NCI-H1105 (cell line): ENCODE results near the gene KRTAP4-11.
"Not testable (repeated sequence)": the region's sequence is repeated elsewhere in the genome, so short reads cannot be mapped to it uniquely, and the experiment has no call there.

Experiments
- DNase-seq: peaks from one replicate; lab custom pipeline; 2025; lab: John Stamatoyannopoulos, UW

Gene KRTAP4-11

DNA sequence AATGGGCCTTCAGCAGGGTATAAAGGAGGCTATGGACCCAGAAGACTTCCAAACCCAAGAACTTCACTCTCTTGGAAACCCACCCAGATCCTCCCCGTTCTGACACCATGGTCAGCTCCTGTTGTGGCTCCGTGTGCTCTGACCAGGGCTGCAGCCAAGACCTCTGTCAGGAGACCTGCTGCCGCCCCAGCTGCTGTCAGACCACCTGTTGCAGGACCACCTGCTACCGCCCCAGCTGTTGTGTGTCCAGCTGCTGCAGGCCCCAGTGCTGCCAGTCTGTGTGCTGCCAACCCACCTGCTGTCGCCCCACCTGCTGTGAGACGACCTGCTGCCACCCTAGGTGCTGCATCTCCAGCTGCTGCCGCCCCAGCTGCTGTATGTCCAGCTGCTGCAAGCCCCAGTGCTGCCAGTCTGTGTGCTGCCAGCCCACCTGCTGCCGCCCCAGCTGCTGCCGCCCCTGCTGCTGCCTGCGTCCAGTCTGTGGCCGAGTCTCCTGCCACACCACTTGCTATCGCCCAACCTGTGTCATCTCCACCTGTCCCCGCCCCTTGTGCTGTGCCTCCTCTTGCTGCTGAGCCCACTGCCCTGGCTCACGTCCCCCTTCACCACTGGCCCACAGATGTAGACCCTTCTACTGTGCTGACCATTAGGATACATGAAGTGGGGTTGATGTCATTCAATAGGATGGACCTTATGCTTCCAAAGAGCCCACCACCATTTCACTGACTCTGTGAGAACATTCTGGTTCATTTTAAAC is 33.9 kb downstream of the KRTAP4-11 start, which contains the start of gene KRTAP4-7:
KRTAP4-7 (plus strand) TSS at position 51 of the 757 bp plus-strand sequence; CDS start at position 108, 57 bp downstream.
- DNase-seq, result not testable (repeated sequence)

DNA sequence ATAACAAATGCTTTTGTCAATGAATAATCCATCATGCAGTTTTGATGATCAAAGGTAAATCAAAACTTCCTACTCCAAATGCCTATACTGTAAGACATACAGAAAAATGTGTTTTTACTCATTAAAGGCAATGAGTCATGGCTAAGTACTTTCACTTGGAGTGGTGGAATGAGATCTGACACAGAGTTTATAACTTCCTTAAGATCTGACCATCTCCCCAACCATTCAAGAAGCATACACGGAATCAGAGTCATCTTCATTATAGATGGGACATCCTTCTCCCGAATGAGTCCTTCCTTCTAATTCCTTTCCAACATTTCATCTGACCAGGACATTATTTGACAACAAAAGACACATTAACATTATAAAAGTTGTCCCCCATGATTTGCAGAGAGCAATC is 34.7 kb downstream of the KRTAP4-11 start:
- DNase-seq, result not testable (repeated sequence)

DNA sequence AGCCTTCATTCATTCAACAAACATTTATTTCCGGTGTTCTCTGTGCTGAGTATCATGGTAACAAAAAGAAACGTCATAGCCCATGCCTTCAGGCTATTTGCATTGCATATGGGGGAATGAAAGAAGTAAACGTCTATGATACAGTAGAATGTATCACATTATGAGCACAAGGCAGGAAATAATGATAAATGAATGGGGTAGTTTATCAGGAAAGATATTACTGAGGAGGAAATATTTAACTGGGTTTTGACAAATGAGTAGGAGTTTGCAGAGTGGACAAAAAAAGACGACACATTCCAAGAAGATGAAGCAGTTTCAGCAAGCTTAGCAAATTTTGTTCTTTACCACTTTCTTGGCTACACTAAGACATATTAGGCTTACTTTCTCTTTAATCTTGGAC is 35.5 kb downstream of the KRTAP4-11 start:
- DNase-seq, result no peak

DNA sequence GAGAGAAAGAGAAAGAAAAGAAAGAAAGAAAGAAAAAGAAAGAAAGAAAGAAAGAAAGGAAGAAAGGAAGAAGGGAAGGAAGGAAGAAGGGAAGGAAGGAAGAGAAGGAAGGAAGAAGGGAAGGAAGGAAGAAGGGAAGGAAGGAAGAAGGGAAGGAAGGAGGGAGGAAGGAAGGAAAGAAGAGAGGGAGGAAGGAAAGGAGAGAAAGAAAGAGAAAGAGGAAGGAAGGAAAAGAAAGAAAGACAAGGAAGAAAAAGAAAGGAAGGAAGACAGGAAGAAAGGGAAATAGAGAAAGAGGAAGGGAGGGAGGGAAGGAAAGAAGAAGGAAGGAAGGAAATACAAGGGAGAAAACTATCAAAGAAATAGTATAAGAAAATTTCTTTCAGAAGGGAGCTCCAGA is 41.4 kb downstream of the KRTAP4-11 start:
- no peak for DNase-seq

DNA sequence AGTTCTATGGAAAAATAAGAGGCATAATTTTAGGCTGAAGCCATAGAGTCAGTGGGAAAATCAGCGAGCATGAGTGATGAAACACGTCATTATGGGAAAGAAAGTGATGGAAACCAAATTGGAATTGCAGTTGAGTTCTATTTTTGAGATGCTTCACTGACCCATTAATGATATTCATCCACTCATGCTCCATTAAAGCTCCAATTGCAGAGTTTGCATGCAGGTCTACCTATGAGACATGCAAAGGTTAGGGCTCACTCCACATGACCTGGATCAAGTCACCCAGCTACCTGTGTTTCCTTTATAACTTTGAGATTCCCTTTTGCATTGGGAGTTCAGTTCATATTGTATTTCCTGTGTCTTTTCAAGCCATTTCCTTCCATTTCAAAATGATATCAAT is 44.5 kb downstream of the KRTAP4-11 start:
- no peak for DNase-seq

DNA sequence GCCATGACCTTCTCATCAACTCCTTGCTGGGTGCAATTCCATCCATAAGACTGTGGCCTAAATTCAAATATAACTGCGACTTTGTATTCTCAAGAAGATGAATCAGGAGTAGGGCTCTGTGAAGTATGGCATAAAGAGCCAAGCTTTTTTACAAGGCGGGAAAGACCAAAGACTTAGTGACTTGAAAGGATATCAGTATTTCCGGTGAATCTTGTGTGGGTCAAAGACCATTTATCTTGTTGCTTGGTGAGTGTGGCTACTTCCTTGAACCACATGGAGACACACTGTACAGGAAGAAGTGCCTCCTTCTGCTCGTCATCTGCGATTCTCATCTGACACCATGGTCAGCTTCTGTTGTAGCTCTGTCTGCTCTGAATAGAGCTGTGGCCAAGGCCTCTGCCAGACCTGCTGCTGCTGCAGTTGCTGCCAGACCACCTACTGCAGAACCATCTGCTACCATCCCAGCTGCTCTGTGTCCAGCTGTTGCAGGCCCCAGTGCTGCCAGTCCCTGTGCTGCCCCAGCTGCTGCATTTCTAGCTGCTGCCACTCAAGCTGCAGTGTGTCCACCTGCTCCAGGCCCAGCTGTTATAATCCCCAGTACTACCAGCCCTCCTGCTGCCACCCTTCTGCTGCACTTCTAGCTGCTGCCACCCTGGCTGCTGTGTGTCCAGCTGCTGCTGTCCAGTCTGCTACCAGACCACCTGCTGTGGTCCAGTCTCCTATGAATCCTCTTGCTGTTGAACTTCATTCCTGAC is 46.4 kb downstream of the KRTAP4-11 start:
- no peak for DNase-seq

DNA sequence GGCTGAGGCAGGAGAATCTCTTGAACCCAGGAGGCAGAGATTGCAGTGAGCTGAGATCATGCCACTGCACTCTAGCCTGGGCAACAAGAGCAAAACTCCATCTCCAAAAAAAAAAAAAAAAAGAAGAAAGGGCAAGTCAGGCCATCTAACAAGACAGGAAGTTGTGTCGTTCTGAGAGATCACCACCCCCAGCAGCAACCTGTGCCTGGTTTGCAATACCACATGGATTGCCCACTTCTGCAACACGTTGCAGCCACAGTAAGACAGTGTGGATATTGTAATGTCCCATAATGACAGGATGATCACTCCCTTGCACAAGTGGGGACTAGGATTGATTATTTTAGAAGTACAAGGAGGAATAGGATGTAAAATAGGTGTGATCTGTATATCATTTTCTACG is 49.1 kb downstream of the KRTAP4-11 start:
- DNase-seq, result no peak

DNA sequence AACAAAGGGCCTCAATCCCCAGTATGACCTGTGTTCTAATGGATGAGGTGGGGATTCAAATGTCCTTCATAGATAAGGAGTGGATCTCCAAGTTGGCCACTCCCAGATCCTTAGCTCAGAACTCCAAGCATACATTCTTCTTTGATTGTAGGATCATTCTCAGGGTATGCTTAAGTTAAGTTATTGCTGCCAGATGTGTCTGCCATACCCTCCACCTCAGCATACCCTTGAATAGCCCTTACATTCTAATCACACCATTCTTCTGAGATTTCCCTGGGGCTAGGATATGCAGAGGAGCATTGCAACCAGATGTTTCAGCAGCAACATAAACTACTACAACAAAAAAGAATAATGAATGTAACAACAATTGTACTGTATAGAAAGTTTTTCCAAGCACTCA is 50.9 kb downstream of the KRTAP4-11 start:
- no peak for DNase-seq
